UCSD-AML1 (cell line): ENCODE data around the gene C4orf50.
"Not testable (repeated sequence)": the region's sequence is repeated elsewhere in the genome, so short reads cannot be mapped to it uniquely, and the experiment has no call there.

ENCODE experiments used
- DNase-seq: peaks from one replicate; lab custom pipeline; 2025; ENCODE audit not compliant: unreplicated experiment; lab: John Stamatoyannopoulos, UW

The C4orf50 gene

GRCh38 chr4:6019316-6020263 is 1.4 kb upstream of the C4orf50 start:
- peak; percentile 26 for DNase-seq

- DNase-seq: no peak
These were observed 431 bp downstream of the C4orf50 start for GRCh38 chr4:6017800-6018199.

- no peak for DNase-seq
These were observed 1.2 kb downstream of the C4orf50 start for GRCh38 chr4:6017030-6017429.

- DNase-seq: no peak
These were observed 4.7 kb downstream of the C4orf50 start for GRCh38 chr4:6013564-6013963.

GRCh38 chr4:6012200-6012599 is 6.0 kb downstream of the C4orf50 start:
- DNase-seq: no peak

GRCh38 chr4:6011686-6012085 is 6.5 kb downstream of the C4orf50 start:
- peak; percentile 50 for DNase-seq

- no peak for DNase-seq
These were observed 7.0 kb downstream of the C4orf50 start for GRCh38 chr4:6011271-6011671.

- DNase-seq: no peak
These were observed 7.4 kb downstream of the C4orf50 start for GRCh38 chr4:6010789-6011188.

GRCh38 chr4:6009452-6009851 is 8.8 kb downstream of the C4orf50 start:
- DNase-seq: no peak

- no peak for DNase-seq
These were observed 9.4 kb downstream of the C4orf50 start for GRCh38 chr4:6008766-6009385.

- no peak for DNase-seq
These were observed 10.1 kb downstream of the C4orf50 start for GRCh38 chr4:6008092-6008551.

GRCh38 chr4:6005175-6005574 is 13.1 kb downstream of the C4orf50 start:
- DNase-seq: no peak

- not testable (repeated sequence) for DNase-seq
These were observed 14.7 kb downstream of the C4orf50 start for GRCh38 chr4:6003485-6003884.

- DNase-seq: no peak
These were observed 15.3 kb downstream of the C4orf50 start for GRCh38 chr4:6002926-6003325.

GRCh38 chr4:6002492-6002833 is 15.8 kb downstream of the C4orf50 start:
- no peak for DNase-seq

- DNase-seq: no peak
These were observed 16.3 kb downstream of the C4orf50 start for GRCh38 chr4:6001680-6002491.

- DNase-seq: no peak
These were observed 18.3 kb downstream of the C4orf50 start for GRCh38 chr4:5999830-6000365.

GRCh38 chr4:5999356-5999755 is 18.9 kb downstream of the C4orf50 start:
- no peak for DNase-seq

- DNase-seq: peak; percentile 39
These were observed 19.8 kb downstream of the C4orf50 start for GRCh38 chr4:5998333-5998936.

- DNase-seq: no peak
These were observed 21.6 kb downstream of the C4orf50 start for GRCh38 chr4:5996641-5997040.
